Measurements from ENCODE around the gene IL36A.

IL36A gene

DNA sequence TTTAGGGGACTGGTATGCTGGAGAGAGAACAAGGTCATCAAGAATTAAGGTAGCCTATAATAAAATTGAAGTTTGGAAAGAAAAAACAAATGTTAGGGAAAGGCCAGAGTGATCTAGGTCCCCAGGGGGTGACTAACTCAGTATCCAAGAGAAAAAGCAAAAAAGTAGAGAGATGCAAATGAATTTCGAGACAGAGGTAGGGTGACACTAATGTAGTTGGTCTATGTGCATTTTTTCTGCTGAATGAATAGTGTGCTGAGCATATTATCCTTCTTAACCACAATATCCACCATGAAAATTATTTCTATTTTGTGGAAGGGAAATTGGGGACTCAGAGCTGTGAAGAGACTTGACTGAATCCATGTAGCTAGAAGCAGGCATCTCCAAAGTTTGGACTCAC is 9.8 kb downstream of the IL36A start:
- Histone ChIP-seq H3K27ac (no peak overlapping the region), H3K4me3 (IDR thresholded peaks at IDR 0.05; ENCODE audit: insufficient read depth, low read depth, low read length) (no peak overlapping the region), H3K79me2 (ENCODE audit: insufficient read depth, low read depth) (no peaks in the 10 kb centered on the region), H2AFZ (ENCODE audit: low read depth) (no peak overlapping the region), H3K4me2 (no peak overlapping the region), H3K27me3 (ENCODE audit: insufficient read depth, low read depth) (no peaks in the 10 kb centered on the region), H3K36me3 (ENCODE audit: insufficient read depth) (no peaks in the 10 kb centered on the region), H3K9ac (no peak overlapping the region), H3K4me1 (ENCODE audit: low read depth, poor library complexity, severe bottlenecking) (peaks cover 5% of the 10 kb centered on the region), H4K20me1 (ENCODE audit: insufficient read depth) (no peaks in the 10 kb centered on the region)
- no peak for TF ChIP-seq CTCF (conservative IDR thresholded peaks at IDR 0.05; ENCODE audit: low read depth, low read length)

GRCh38 chr2:113015655-113016054 is 10.4 kb downstream of the IL36A start:
- Histone ChIP-seq H3K79me2 (ENCODE audit: insufficient read depth, low read depth) (no peaks in the 10 kb centered on the region), H3K4me2 (no peak overlapping the region), H3K27ac (no peak overlapping the region), H3K27me3 (ENCODE audit: insufficient read depth, low read depth) (no peaks in the 10 kb centered on the region), H2AFZ (ENCODE audit: low read depth) (no peak overlapping the region), H4K20me1 (ENCODE audit: insufficient read depth) (no peaks in the 10 kb centered on the region), H3K9ac (no peak overlapping the region), H3K36me3 (ENCODE audit: insufficient read depth) (no peaks in the 10 kb centered on the region), H3K4me1 (ENCODE audit: low read depth, poor library complexity, severe bottlenecking) (no peaks in the 10 kb centered on the region), H3K4me3 (IDR thresholded peaks at IDR 0.05; ENCODE audit: insufficient read depth, low read depth, low read length) (no peak overlapping the region)
- TF ChIP-seq CTCF (conservative IDR thresholded peaks at IDR 0.05; ENCODE audit: low read depth, low read length): no peak

- Histone ChIP-seq H3K4me3 (IDR thresholded peaks at IDR 0.05; ENCODE audit: insufficient read depth, low read depth, low read length) (no peak overlapping the region), H4K20me1 (ENCODE audit: insufficient read depth) (no peaks in the 10 kb centered on the region), H3K27ac (no peak overlapping the region), H3K4me1 (ENCODE audit: low read depth, poor library complexity, severe bottlenecking) (no peaks in the 10 kb centered on the region), H2AFZ (ENCODE audit: low read depth) (no peak overlapping the region), H3K4me2 (no peak overlapping the region), H3K9ac (no peak overlapping the region), H3K27me3 (ENCODE audit: insufficient read depth, low read depth) (no peaks in the 10 kb centered on the region), H3K36me3 (ENCODE audit: insufficient read depth) (no peaks in the 10 kb centered on the region), H3K79me2 (ENCODE audit: insufficient read depth, low read depth) (no peaks in the 10 kb centered on the region)
- no peak for TF ChIP-seq CTCF (conservative IDR thresholded peaks at IDR 0.05; ENCODE audit: low read depth, low read length)
These were observed 13.2 kb downstream of the IL36A start for GRCh38 chr2:113018509-113018908.

DNA sequence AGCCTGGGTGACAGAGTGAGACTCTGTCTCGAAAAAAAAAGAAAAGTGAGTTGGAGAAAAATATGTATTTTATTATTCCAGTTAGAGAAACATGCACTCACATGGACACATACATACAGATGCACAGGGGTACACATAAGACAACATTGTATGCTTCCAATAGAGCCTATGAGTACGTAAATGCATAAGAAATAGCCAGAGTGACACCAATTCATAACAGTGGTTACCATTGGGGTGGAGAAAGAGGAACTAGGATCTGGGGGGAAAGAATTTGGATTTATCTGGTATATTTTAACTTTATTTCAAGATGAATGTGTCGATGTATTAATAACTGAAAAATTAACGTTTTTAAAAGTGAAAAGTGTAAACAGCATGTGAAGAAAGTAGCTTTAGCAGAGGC is 16.1 kb downstream of the IL36A start:
- Histone ChIP-seq H3K4me3 (IDR thresholded peaks at IDR 0.05; ENCODE audit: insufficient read depth, low read depth, low read length) (no peak overlapping the region), H3K27ac (no peak overlapping the region), H3K4me1 (ENCODE audit: low read depth, poor library complexity, severe bottlenecking) (no peaks in the 10 kb centered on the region), H3K9ac (no peak overlapping the region), H3K79me2 (ENCODE audit: insufficient read depth, low read depth) (no peaks in the 10 kb centered on the region), H3K27me3 (ENCODE audit: insufficient read depth, low read depth) (no peaks in the 10 kb centered on the region), H3K4me2 (no peak overlapping the region), H3K36me3 (ENCODE audit: insufficient read depth) (no peaks in the 10 kb centered on the region), H2AFZ (ENCODE audit: low read depth) (no peak overlapping the region), H4K20me1 (ENCODE audit: insufficient read depth) (no peaks in the 10 kb centered on the region)
- no peak for TF ChIP-seq CTCF (conservative IDR thresholded peaks at IDR 0.05; ENCODE audit: low read depth, low read length)

- Histone ChIP-seq H3K36me3 (ENCODE audit: insufficient read depth) (no peaks in the 10 kb centered on the region), H3K27me3 (ENCODE audit: insufficient read depth, low read depth) (no peaks in the 10 kb centered on the region), H3K79me2 (ENCODE audit: insufficient read depth, low read depth) (no peaks in the 10 kb centered on the region), H3K4me2 (no peak overlapping the region), H3K4me3 (IDR thresholded peaks at IDR 0.05; ENCODE audit: insufficient read depth, low read depth, low read length) (no peak overlapping the region), H2AFZ (ENCODE audit: low read depth) (no peak overlapping the region), H3K9ac (no peak overlapping the region), H4K20me1 (ENCODE audit: insufficient read depth) (no peaks in the 10 kb centered on the region), H3K27ac (no peak overlapping the region), H3K4me1 (ENCODE audit: low read depth, poor library complexity, severe bottlenecking) (no peaks in the 10 kb centered on the region)
- TF ChIP-seq CTCF (conservative IDR thresholded peaks at IDR 0.05; ENCODE audit: low read depth, low read length): no peak
These were observed 19.5 kb downstream of the IL36A start for GRCh38 chr2:113024764-113025163.

All from KMS-11 (cell line).